Stimulated activated CD4-positive, alpha-beta T cell treated with anti-CD3 and anti-CD28 coated beads, TNF-alpha, amount 100 ng/mL, for 24 hours (primary cell): ENCODE results near the gene OR51B2.
"Not testable (repeated sequence)": the region's sequence is repeated elsewhere in the genome, so short reads cannot be mapped to it uniquely, and the experiment has no call there.

Experiments
- DNase-seq, 3 experiments: peaks; one replicate each; pipeline ENCODE4 v3.0.0-alpha.2; 2020; ENCODE audit warnings: low read depth in 3 of 3

The OR51B2 gene

GRCh38 chr11:5310423-5310822, 13.7 kb downstream of the OR51B2 start:
- DNase-seq, result no peak

DNA sequence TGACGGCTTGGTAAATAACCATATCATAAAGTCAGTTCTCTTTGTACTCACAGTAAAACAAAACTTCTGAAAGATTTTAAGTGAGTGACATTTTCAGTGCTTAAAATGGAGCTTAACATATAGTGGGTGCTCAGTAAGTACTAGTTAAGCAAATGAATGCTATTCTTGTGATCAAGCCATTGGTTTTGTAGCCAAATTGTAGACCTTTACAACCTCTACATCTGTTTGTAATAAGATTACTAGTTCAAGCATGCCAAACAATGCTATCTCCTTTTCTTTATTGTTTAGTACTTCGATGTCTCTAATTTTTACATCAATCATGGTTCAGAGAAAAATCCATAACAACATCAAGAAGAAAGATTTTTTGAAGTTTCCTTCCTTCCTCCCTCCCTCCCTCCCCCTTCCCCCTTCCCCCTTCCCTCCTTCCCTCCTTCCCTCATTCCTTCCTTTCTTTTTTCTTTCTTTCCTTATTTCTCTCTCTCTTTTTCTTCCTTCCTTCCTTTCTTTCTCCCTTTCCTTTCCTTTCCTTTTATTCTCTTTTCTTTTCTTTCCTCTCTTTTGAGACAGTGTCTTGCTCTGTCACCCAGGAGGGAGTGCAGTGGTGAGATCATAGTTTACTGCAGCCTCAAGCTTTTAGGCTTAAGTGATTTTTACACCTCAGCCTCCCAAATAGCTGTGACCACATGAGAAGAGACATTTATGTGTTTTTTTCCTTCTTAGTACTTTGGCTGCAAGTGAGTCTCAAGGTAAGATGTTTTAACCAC, 16.7 kb downstream of the OR51B2 start:
- no peak for DNase-seq

DNA sequence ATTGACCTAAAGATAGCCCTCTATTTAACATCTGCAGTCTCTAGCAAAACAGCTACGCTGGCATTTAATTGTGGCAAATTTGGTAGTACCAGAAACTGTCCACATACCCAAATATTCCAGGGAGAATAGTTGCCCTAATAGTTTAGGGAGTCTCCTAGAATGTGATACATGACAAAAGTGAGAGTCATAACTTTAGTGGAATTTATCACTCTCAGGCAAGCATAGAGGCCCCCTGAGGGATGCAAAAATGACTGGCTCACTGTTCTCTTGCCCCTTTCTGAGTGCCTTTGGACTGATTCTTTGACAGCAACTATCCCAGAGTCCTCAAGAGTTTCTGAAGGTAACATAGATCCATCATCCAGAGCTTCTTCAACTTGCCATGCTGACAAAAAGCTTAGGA, 20.1 kb downstream of the OR51B2 start:
- DNase-seq, result no peak

DNA sequence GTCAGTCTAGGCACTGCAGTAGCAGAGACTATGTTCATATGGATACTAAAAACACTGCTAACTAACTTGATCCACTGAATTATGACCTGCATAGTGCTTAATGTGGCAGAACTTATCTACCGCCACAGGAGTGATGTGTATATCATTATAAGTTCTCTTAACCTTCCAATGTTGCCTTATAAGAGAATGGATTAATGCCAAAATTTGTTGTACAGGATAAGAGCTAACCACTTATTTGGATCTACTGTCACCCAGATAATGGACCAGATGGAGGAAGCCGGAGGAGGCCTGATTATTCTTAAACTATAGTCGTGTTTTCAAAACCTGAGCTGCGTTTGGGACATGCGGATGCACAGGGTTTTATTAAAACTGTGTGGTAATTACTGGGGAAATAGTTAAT, 20.5 kb downstream of the OR51B2 start:
- no peak for DNase-seq

- DNase-seq, result no peak
Measured at GRCh38 chr11:5301846-5302245, 22.3 kb downstream of the OR51B2 start, which contains the start of gene OR51B4. OR51B4 (minus strand) TSS chr11:5301946; CDS start chr11:5301946, 0 bp downstream.

- no peak for DNase-seq
Measured at GRCh38 chr11:5300251-5300650, 23.8 kb downstream of the OR51B2 start.

- DNase-seq, result no peak
Measured at GRCh38 chr11:5298451-5298850, 25.6 kb downstream of the OR51B2 start.

DNA sequence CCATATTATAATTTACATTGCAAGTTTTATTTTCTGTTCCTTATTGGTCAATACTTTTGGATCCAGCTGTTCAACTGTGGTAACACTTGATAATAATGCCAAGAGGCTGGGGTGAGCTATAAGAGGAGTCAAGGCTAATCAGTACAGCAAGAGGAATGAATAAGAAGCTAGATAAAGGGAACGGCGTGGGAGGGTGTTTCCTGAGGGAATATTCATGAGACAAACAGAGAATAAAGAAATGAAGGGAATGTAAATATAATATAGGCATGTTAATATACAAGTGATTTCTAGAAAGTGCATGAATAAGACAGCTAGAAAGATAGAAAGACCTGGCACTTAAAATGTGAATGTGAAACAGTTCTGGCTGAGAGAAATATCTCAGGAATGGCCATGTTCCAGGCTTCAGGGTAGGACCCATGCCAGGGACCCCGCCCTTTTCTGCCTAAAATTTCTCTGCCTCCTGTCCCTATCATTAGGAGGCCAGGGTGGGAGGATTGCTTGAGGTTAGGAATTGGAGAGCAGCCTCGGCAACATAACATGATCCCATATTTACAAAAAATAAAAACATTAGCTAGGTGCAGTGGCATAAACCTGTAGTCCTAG, 26.3 kb downstream of the OR51B2 start:
- no peak for DNase-seq

DNA sequence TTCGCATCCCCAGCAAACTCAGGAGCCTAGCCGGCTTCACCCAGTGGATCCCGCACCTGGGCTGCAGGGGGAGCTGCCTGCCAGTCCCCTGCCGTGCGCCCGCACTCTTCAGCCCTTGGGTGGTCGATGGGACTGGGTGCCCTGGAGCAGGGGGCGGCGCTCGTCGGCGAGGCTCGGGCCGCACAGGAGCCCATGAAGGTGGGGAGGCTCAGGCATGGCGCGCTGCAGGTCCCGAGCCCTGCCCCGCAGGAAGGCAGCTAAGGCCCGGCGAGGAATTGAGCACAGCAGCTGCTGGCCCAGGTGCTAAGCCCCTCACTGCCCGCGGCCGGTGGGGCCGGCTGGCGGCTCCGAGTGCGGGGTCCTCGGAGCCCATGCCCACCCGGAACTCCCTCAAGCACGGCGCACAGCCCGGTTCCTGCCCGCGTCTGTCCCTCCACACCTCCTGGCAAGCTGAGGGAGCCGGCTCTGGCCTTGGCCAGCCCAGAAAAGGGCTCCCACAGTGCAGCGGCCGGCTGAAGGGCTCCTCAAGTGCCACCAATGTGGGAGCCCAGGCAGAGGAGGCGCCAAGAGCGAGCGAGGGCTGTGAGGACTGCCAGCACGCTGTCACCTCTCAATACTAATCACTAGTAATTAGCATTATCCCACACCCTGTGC, 29.6 kb downstream of the OR51B2 start:
- not testable (repeated sequence) for DNase-seq

DNA sequence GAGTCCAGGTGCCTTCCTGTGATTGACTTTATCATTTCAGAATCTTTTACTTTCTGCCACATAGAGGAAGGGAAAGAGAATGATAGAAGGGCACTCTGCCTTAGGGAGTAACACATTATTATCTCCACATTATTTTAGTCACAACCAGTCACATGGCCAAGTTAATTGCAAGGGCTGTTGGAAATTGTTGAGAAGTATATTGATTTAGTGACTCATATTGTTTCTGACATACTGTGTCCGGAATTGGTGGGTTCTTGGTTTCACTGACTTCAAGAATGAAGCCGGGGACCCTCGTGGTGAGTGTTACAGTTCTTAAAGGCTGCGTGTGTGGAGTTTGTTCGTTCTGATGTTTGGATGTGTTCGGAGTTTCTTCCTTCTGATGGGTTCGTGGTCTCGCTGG, 31.1 kb downstream of the OR51B2 start:
- DNase-seq, result no peak

- no peak for DNase-seq
Measured at GRCh38 chr11:5291207-5291838, 32.8 kb downstream of the OR51B2 start.

- DNase-seq, result no peak
Measured at GRCh38 chr11:5290106-5290505, 34.0 kb downstream of the OR51B2 start.

DNA sequence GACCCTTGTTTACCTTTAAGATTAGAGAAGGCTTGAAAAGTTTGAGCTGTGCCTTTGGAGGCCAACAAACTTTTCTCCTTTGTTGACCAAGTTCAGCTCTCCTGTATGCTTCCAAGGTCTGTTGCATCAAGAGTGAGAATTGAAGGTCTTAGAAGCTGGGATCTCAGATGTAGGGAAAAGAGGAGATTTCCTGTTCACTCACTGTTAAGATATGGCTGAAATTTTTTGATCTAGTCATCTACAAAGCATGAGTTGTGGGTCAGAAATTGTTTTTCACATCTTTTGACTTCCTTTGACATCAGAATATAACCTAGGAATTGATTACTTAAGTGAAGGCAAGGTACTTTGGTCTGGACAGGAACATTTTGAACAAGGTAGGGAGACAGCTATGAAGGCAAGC, 34.4 kb downstream of the OR51B2 start:
- DNase-seq, result no peak

DNA sequence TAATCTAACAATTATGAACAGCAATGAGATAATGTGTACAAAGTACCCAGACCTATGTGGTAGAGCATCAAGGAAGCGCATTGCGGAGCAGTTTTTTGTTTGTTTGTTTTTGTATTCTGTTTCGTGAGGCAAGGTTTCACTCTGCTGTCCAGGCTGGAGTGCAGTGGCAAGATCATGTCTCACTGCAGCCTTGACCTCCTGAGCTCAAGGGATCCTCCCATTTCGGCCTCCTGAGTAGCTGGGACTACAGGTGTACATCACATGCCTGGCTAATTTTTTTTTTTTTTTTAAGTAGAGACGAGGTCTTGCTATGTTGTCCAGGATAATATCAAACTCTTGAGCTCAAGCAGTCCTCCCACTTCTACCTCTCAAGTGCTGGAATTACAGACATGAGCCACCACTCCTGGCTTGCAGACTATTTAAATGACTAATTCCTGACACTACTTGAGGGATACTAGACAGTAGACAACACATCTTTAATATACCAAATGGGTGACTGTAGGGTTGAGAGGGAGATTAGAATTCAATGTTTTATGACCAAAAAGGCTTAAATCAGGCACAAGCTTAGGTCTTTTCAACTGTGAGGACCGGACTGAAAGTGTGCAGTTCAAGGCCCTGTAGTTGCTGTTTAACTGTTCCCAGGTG, 35.1 kb downstream of the OR51B2 start:
- DNase-seq, result no peak

- DNase-seq, result no peak
Measured at GRCh38 chr11:5288108-5288905, 35.8 kb downstream of the OR51B2 start.

DNA sequence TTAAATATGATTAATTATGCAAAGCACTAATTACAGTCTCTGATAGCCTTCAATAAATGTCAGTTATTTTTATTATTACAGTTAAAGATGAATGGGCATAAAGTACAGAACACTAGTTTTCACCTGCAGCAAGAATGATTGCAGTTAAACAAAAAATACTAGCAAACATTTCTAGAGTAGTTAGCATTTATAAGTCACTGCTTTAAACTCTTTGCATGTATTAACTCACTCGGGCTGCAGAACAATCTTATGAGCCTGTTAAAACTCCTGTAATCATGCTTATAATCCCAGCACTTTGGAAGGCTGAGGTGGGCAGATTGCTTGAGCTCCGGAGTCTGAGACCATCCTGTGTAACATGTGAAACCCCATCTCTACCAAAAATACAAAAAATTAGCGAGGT, 37.2 kb downstream of the OR51B2 start:
- no peak for DNase-seq

GRCh38 chr11:5286351-5286750, 37.7 kb downstream of the OR51B2 start:
- DNase-seq, result no peak

DNA sequence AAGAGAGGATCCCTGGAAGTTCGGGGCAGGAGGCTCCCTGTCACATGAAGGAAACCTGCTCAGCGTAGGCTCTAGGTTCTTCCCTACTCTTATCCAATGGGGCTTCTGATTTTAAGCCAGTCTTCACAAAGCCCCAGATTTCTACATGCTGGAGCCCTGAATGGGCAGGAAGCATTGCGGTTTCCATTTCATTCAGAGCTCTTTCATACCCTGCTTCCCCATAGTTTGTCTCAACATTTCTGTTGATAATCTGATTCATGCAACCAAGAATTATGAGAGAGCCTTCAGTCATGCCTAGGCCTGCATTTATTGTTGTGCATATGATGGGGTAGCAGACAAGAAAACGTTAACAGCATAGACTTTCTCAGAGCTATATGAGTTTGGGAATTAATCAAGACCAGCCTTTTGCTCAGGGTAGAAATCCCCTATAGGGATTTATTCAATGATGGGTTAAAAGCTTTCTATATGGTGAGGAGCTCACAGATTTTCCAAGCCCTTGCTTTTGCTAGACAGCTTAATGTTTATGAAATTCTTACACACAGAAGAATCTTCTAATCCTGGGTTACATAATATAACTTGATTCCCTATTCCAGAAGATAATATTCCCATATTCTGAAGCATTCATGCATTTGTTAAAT, 38.3 kb downstream of the OR51B2 start:
- DNase-seq, result no peak

GRCh38 chr11:5284637-5285036, 39.5 kb downstream of the OR51B2 start:
- DNase-seq, result no peak

DNA sequence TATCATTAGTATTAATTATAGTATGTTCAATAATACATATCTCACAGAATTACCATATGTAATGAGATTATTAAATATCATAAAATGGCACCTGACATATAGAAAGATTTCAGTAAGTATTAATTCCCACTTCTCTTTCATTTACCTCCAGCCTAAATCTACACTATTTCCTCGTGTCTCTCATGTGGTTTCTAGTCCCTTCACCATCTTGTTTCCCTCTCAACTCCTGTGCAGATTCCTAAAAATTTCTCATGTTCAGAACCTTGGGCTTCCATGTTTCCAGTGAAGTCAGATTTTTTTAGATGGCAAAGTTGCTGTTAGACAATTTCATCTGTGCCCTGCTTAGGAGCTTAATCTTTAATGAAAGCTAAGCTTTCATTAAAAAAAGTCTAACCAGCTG, 40.2 kb downstream of the OR51B2 start:
- no peak for DNase-seq

GRCh38 chr11:5283086-5283485, 41.0 kb downstream of the OR51B2 start:
- DNase-seq, result no peak
